ENCODE data around the gene PRR14L.
"Not testable (repeated sequence)": the region's sequence is repeated elsewhere in the genome, so short reads cannot be mapped to it uniquely, and the experiment has no call there.

PRR14L gene

GRCh38 chr22:31681349-31682345 is 68.3 kb downstream of the PRR14L start:
- DNase-seq, result peak; percentile 38

- DNase-seq, result peak; percentile 78
Observed at GRCh38 chr22:31680861-31681341, 69.0 kb downstream of the PRR14L start.

- no peak for DNase-seq
Observed at GRCh38 chr22:31678748-31679147, 71.2 kb downstream of the PRR14L start.

DNA sequence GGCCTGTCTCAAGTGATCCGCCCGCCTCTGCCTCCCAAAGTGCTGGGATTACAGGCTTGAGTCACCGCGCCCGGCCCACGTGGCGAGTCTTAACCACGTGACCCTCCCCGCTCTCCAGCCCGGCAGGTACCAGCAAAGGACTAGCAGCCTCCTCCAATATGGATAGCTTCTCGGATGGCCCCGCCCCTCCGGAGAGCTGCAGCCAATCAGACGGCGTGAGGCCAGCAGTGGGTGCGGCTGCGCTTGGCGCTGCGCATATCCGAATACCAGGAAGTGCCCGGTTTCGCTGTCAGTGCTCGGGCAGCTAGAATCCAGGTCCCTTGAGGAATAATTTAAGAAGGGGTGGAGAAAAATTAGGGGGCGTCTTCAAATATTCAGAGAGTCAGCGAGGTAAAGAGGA is 73.2 kb downstream of the PRR14L start:
- DNase-seq, result peak; percentile 90

GRCh38 chr22:31674219-31674618 is 75.7 kb downstream of the PRR14L start:
- not testable (repeated sequence) for DNase-seq

- not testable (repeated sequence) for DNase-seq
Observed at GRCh38 chr22:31668849-31669248, 81.1 kb downstream of the PRR14L start.

GRCh38 chr22:31662668-31663037 is 87.3 kb downstream of the PRR14L start:
- no peak for DNase-seq

DNA sequence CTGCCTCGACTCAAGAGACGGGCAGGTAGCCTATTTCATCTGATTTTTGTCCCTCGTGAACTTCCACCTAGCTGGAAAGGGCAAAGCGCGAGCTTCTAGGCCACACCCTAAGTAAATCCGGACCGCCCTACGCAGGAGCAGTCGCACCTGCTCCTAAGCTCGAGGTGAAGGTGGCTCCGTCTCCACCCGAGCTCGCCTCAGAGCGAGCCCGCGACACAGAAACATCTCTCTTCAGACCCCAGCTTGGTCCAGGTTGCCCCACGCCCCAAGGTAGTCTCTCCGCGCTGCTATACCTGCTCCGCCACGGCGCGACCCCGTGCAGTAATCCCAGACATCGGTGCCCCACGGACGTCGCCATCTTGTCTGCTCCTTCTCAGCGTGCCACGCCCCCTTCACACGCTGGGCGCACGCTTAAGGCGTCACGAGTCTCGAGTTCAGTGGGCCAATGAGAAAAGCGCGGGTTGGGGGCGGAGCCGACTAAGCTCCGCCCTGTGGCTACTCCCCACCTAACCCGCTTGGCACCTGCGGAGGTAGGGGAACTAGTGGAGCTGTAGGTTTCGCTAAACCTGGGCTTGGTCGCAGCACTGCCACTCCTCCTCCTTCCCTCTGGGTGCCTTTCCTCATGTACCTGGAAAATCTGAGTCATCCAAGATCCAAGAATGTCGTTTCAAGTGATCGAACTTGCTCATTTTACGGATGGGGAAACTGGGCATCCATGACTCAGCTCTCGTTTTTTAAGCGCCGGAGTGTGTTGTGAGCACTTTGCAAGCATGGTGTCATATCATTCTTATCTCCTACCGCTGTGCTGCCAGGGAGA is 87.9 kb downstream of the PRR14L start, which contains the start of gene PISD:
TSS of gene PISD (minus strand) at position 365 of the 817 bp plus-strand sequence. CDS start at position 358, 7 bp downstream.
- DNase-seq, result peak; percentile 92

DNA sequence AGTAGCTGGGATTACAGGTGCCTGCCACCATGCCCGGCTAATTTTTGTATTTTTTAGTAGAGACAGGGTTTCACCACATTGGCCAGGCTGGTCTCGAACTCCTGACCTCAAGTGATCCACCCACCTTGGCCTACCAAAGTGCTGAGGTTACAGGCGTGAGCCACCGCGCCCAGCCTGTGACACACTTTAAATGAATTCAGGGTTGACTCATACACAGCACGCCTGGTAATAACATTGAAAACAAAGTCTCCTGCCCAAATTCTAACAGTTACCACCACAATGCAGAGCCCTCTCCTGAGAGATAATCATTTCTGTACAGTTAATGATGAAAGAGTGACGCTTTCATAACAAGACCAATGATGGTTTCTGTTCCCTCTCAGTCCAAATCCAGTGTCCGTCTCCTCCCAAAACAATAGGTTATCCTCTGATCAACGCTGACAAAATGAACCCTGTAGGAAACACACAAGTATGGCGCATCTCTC is 89.0 kb downstream of the PRR14L start:
- DNase-seq, result peak; percentile 63

DNA sequence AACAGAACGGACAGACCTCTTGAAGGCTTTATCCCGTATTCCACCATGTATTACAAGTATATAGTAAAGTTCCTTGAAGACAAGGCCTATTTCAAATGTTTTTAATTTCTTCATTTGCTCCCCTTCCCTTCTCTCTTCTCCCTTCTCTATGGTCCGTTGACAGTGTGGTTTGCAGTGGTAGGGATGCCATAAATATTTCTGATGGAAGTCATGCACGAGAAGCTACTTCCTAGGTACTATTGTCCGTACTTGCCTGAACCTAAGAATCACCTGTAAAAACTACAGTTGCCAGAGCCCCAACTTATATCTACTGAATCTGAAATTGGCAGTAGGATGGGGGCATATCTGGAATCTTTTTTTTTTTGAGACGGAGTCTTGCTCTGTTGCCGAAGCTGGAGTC is 90.7 kb downstream of the PRR14L start:
- DNase-seq, result no peak

GRCh38 chr22:31654408-31654807 is 95.5 kb downstream of the PRR14L start:
- DNase-seq, result no peak

GRCh38 chr22:31653944-31654343 is 96.0 kb downstream of the PRR14L start:
- DNase-seq, result no peak

GRCh38 chr22:31652911-31653684 is 96.8 kb downstream of the PRR14L start:
- no peak for DNase-seq

DNA sequence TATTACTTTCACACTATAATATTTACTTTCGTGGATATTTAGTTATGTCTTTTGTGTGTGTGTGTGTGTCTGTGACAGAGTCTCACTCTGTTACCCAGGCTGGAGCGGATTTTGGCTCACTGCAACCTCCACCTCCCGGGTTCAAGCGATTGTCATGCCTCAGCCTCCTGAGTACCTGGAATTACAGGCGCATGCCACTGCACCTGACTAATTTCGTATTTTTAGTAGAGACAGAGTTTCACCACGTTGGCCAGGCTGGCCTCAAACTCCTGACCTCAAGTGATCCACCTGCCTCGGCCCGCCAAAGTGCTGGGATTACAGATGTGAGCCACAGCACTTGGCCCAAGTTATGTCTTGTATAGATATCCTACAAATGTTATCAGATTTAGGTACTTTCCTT is 97.8 kb downstream of the PRR14L start:
- no peak for DNase-seq

DNA sequence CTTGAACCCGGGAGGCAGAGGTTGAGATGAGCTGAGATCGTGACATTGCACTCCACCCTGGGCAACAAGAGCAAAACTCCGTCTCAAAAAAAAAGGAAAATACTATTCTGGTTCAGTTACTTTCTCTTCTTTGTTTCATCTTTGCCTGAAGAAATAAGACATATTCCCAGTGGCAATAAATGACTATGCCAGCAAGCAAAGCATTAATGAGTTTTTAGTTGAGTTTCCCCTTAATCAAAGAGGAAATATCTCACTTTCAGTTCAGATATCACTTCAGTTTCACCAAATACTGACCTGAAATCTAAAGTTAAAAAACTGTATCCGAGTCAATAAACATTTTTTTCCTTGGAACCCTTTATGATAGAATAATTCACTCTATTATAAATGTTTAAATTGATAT is 98.3 kb downstream of the PRR14L start:
- DNase-seq, result no peak

- peak; percentile 82 for DNase-seq
Observed at GRCh38 chr22:31650391-31650790, 99.5 kb downstream of the PRR14L start.

- peak; percentile 73 for DNase-seq
Observed at GRCh38 chr22:31647523-31648320, 102.2 kb downstream of the PRR14L start.

DNA sequence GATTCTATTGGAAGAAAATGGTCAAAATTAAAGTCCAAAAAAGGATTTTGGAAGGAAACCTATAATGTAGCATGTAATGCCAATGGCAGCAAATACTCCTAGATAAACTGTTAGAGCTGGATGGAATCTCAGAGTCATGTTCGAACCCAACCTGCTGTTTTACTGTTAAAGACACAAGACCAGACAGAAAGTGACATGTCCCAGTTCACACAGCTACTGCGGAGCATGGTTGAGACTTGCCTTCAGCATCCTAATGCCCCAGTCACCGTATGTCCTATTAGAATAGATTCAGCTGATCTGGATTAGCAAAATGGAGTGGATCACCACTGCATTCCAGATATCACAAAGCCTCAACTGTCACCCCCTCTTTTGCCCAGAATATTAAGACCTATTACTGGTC is 102.9 kb downstream of the PRR14L start:
- no peak for DNase-seq

GRCh38 chr22:31646186-31647019 is 103.5 kb downstream of the PRR14L start:
- DNase-seq, result peak; percentile 94

GRCh38 chr22:31639436-31640039 is 110.4 kb downstream of the PRR14L start:
- no peak for DNase-seq
